Measurements from ENCODE around the gene HLA-DOA.

HLA-DOA gene

GRCh38 chr6:32962213-32962826 lies 47.1 kb downstream of the HLA-DOA start:
- no peak for DNase-seq

GRCh38 chr6:32960563-32960962 lies 48.8 kb downstream of the HLA-DOA start:
- DNase-seq = no peak

- DNase-seq = no peak
Observed at GRCh38 chr6:32956176-32956575, 53.2 kb downstream of the HLA-DOA start.

- peak; percentile 11 to 15 for DNase-seq
Observed at GRCh38 chr6:32954986-32955802, 54.2 kb downstream of the HLA-DOA start.

GRCh38 chr6:32954267-32954666 lies 55.1 kb downstream of the HLA-DOA start:
- no peak for DNase-seq
